Measurements from ENCODE around the gene CAPZA1.
A peak's percentile ranks its signal among the peaks of the same experiment; 100 is the strongest.
"Not testable (repeated sequence)": the region's sequence is repeated elsewhere in the genome, so short reads cannot be mapped to it uniquely, and the experiment has no call there.

The CAPZA1 gene

GRCh38 chr1:112619518-112620376, at the start of gene CAPZA1:
Gene CAPZA1, plus strand, starts transcription at chr1:112619832. Its CDS starts 13 bp downstream, at chr1:112619845.
- DNase-seq = peak; percentile 27 to 94 (median 86)

GRCh38 chr1:112575154-112575804, 44.4 kb upstream of the CAPZA1 start:
- DNase-seq = no peak

GRCh38 chr1:112576240-112576639, 43.4 kb upstream of the CAPZA1 start:
- DNase-seq = no peak

- DNase-seq = no peak
Observed at GRCh38 chr1:112579801-112580510, 39.7 kb upstream of the CAPZA1 start.

- DNase-seq = no peak
Observed at GRCh38 chr1:112581586-112582192, 37.9 kb upstream of the CAPZA1 start.

- DNase-seq = no peak
Observed at GRCh38 chr1:112583366-112583765, 36.3 kb upstream of the CAPZA1 start.

GRCh38 chr1:112589766-112590165, 29.9 kb upstream of the CAPZA1 start:
- DNase-seq = no peak

GRCh38 chr1:112594208-112594876, 25.3 kb upstream of the CAPZA1 start:
- no peak for DNase-seq

- DNase-seq = no peak
Observed at GRCh38 chr1:112599477-112599876, 20.2 kb upstream of the CAPZA1 start.

GRCh38 chr1:112603012-112603411, 16.6 kb upstream of the CAPZA1 start:
- DNase-seq = no peak

- no peak for DNase-seq
Observed at GRCh38 chr1:112603541-112603940, 16.1 kb upstream of the CAPZA1 start.

- DNase-seq = no peak
Observed at GRCh38 chr1:112605633-112606327, 13.9 kb upstream of the CAPZA1 start.

GRCh38 chr1:112614460-112615065, 5.1 kb upstream of the CAPZA1 start:
- DNase-seq = peak in 1 of 56 donors; percentile 7

GRCh38 chr1:112618114-112618720, 1.4 kb upstream of the CAPZA1 start:
- no peak for DNase-seq

GRCh38 chr1:112618721-112619517, 713 bp upstream of the CAPZA1 start, which contains the start of gene ST7L:
Gene ST7L, minus strand, starts transcription at chr1:112619141. Its CDS starts 28 bp downstream, at chr1:112619113.
- peak in 55 of 56 donors; percentile 9 to 91 (median 78) for DNase-seq

- DNase-seq = no peak
Observed at GRCh38 chr1:112620377-112620695, 704 bp downstream of the CAPZA1 start.

GRCh38 chr1:112624493-112624892, 4.9 kb downstream of the CAPZA1 start:
- not testable (repeated sequence) for DNase-seq

GRCh38 chr1:112625696-112626095, 6.1 kb downstream of the CAPZA1 start:
- DNase-seq = peak in 6 of 56 donors; percentile 3 to 65 (median 5)

GRCh38 chr1:112626193-112626592, 6.6 kb downstream of the CAPZA1 start:
- DNase-seq = no peak
